Activated CD8-positive, alpha-beta memory T cell treated with anti-CD3 and anti-CD28 coated beads for 48 hours (primary cell): ENCODE results near the gene PFN1.

Experiments
- DNase-seq, 3 experiments: peaks; one replicate each; pipeline ENCODE4 v3.0.0-alpha.2; 2020; ENCODE audit warnings: low read depth in 2 of 3, low spot score in 2 of 3

The PFN1 gene

GRCh38 chr17:4897198-4897687, 51.1 kb downstream of the PFN1 start:
- DNase-seq: no peak

- DNase-seq: no peak
Measured at GRCh38 chr17:4896332-4897197, 51.8 kb downstream of the PFN1 start.

- DNase-seq: no peak
Measured at GRCh38 chr17:4895657-4896331, 52.5 kb downstream of the PFN1 start.
